Astrocyte of the cerebellum (primary cell): ENCODE results near the gene IQSEC1.

Source experiments
- DNase-seq: peaks from one replicate; pipeline ENCODE4 v3.0.0-alpha.2; 2011; ENCODE audit warnings: low read depth
- H3K4me3 ChIP-seq: 2 replicates; pipeline ENCODE4 v1.5.1; 2011; ENCODE audit warnings: mild to moderate bottlenecking, low read depth, low read length, moderate library complexity
- in situ Hi-C: cut with HindIII; loops from 2 replicates; pipeline ENCODE4 v1.10.0; 2017; ENCODE audit warnings: low sequenced_read_pairs
- TF ChIP-seq, protein P1 (sequence below): IDR thresholded peaks from 2 replicates; pipeline ENCODE4 v1.5.1; 2012; ENCODE audit warnings: low read length, low read depth, moderate library complexity, mild to moderate bottlenecking; ENCODE audit errors: missing control alignments

The IQSEC1 gene

GRCh38 chr3:13075986-13076654 is 2.9 kb upstream of the IQSEC1 start:
- no peak overlapping the region for H3K4me3 ChIP-seq
- DNase-seq: no peak
- TF ChIP-seq, protein P1, sequence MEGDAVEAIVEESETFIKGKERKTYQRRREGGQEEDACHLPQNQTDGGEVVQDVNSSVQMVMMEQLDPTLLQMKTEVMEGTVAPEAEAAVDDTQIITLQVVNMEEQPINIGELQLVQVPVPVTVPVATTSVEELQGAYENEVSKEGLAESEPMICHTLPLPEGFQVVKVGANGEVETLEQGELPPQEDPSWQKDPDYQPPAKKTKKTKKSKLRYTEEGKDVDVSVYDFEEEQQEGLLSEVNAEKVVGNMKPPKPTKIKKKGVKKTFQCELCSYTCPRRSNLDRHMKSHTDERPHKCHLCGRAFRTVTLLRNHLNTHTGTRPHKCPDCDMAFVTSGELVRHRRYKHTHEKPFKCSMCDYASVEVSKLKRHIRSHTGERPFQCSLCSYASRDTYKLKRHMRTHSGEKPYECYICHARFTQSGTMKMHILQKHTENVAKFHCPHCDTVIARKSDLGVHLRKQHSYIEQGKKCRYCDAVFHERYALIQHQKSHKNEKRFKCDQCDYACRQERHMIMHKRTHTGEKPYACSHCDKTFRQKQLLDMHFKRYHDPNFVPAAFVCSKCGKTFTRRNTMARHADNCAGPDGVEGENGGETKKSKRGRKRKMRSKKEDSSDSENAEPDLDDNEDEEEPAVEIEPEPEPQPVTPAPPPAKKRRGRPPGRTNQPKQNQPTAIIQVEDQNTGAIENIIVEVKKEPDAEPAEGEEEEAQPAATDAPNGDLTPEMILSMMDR: no peak
- in situ Hi-C loops: loop anchor here (5.0 to 25.0 kb wide), 2 partner anchors 44 to 386 kb away; no protein-coding TSS in a partner anchor

- in situ Hi-C loops: loop anchor here (5.0 to 25.0 kb wide), 2 partner anchors 43 to 387 kb away; no protein-coding TSS in a partner anchor
- DNase-seq: no peak
- TF ChIP-seq, protein P1: no peak
These were observed 2.1 kb upstream of the IQSEC1 start for GRCh38 chr3:13075318-13075717.

DNA sequence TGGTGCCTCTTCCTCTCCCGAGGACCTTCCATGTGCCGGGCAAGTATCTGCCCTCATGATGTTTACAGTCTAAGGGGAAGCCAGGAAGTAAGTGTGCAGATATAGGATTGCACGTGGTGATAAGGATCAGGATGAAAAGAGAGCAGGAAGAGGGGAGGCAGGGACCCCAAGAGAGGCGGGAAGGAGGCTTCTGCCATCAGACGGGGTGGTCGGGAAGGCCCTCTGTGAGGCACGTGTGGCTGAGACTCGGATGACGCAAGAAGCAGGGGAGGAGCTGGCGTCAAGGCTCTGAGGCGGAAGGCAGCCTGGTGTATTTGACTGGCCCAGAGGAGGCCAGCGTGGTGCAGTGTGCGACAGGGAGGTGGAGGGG is 762 bp upstream of the IQSEC1 start:
- DNase-seq: no peak
- in situ Hi-C loops: no loop called here

More at GRCh38 chr3:13075318-13075717, 2.1 kb upstream of the IQSEC1 start:
- H3K4me3 ChIP-seq: no peak overlapping the region

GRCh38 chr3:13072600-13073325 is 466 bp downstream of the IQSEC1 start:
- TF ChIP-seq, protein P1: no peak
- H3K4me3 ChIP-seq: no peak overlapping the region
- in situ Hi-C loops: no loop called here
- DNase-seq: no peak

More for the DNA sequence above, 762 bp upstream of the IQSEC1 start:
- H3K4me3 ChIP-seq: no peak overlapping the region
- TF ChIP-seq, protein P1: no peak

DNA sequence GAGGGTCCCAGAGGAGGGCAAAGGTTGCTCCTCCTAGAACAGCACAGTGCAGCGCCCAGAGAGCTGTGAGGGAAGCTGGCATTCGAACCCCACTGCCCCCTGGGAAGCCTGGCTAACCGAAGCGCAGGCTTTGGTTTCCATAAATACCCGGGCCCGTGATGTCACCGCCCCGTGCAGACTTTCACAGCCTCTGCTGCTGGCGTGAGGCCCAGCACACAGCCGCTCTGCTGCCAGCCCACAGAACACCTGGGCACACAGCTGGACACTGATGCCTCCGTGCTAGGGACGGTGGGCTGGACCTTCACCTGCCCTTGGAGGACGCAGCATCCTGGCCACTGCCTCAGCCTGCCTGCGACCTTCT is 1.0 kb downstream of the IQSEC1 start:
- in situ Hi-C loops: no loop called here
- TF ChIP-seq, protein P1: no peak
- no peak for DNase-seq
- no peak overlapping the region for H3K4me3 ChIP-seq

DNA sequence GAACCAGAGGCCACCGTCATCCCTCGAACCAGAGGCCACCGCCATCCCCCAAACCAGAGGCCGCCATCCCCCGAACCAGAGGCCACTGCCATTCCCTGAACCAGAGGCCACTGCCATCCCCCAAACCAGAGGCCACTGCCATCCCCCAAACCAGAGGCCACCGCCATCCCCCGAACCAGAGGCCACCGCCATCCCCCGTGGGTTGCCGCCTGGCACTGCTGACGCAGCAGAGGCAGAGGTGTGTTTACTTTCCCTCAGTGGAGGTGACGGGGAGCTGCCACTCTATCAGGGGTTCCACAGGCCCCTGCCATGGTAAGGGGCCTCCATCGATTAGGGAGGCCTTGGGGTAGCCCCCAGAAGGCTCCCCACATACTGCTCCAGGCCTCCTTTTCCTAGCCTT is 1.5 kb downstream of the IQSEC1 start:
- DNase-seq: no peak
- no peak overlapping the region for H3K4me3 ChIP-seq
- TF ChIP-seq, protein P1: no peak
- in situ Hi-C loops: no loop called here
